Urinary bladder (tissue), 4 donors: ENCODE data around the gene APOC4. TPM values are rescaled to one million over a fixed set of nuclear protein-coding genes. Genes with fewer than 3 reads are reported as not detected.
"Not testable (repeated sequence)": the region's sequence is repeated elsewhere in the genome, so short reads cannot be mapped to it uniquely, and the experiment has no call there.

Experiments
- DNase-seq: peaks from one replicate; pipeline ENCODE4 v3.0.0-alpha.2; 2015; ENCODE audit errors: extremely low spot score
- H3K27ac ChIP-seq: one replicate; pipeline ENCODE4 v1.5.1; 2013; ENCODE audit warnings: low read depth, mild to moderate bottlenecking, moderate library complexity
- H3K36me3 ChIP-seq: one replicate; pipeline ENCODE4 v1.6.1; 2013; ENCODE audit warnings: mild to moderate bottlenecking, moderate library complexity; ENCODE audit not compliant: insufficient read depth
- H3K4me1 ChIP-seq: one replicate; pipeline ENCODE4 v1.6.1; 2013; ENCODE audit warnings: mild to moderate bottlenecking, moderate library complexity; ENCODE audit not compliant: insufficient read depth
- H3K4me3 ChIP-seq: one replicate; pipeline ENCODE4 v1.5.1; 2013; ENCODE audit warnings: low read depth, low read length
- WGBS: extraction: QIAGEN DNeasy Blood & Tissue Kit; methylation state at CpG from one replicate; pipeline ENCODE4 v1.1.7; 2013; 5-methylcytosine and 5-hydroxymethylcytosine counted together
- polyA plus RNA-seq: library from polyadenylated mRNA; stranded (reverse); fragments of 200-250 nt; gene quantifications from one replicate; pipeline ENCODE4 v1.2.3, GENCODE V29; 2013
- total RNA-seq: library from RNA; depleted of rRNA; stranded (reverse); fragments of >200 nt; gene quantifications from one replicate; pipeline ENCODE4 v1.2.3, GENCODE V29; 2014
- donor health status: healthy with polysubstance abuse.
- donor health status: healthy.

APOC4 gene
- total and polyA plus RNA-seq, 2 donors: not detected

- Histone ChIP-seq H3K36me3 (no peaks in the 10 kb centered on the region), H3K4me3 (no peak overlapping the region), H3K4me1 (no peaks in the 10 kb centered on the region), H3K27ac (no peak overlapping the region)
- WGBS: 95% methylated on average over 46 of the region's 46 CpGs
- DNase-seq: no peak
These were observed 33.8 kb upstream of the APOC4 start for GRCh38 chr19:44908074-44908835.

- Histone ChIP-seq H3K4me1 (no peaks in the 10 kb centered on the region), H3K4me3 (no peak overlapping the region), H3K36me3 (no peaks in the 10 kb centered on the region), H3K27ac (no peak overlapping the region)
- 96% methylated on average over 44 of the region's 44 CpGs for WGBS
- DNase-seq: no peak
These were observed 33.2 kb upstream of the APOC4 start for GRCh38 chr19:44908836-44909261.

GRCh38 chr19:44909775-44910174, 32.3 kb upstream of the APOC4 start:
- no peak overlapping the region for H3K4me3 ChIP-seq
- H3K4me1 ChIP-seq: no peaks in the 10 kb centered on the region
- WGBS: 89% methylated on average over 5 of the region's 5 CpGs
- no peaks in the 10 kb centered on the region for H3K36me3 ChIP-seq
- DNase-seq: no peak
- H3K27ac ChIP-seq: no peak overlapping the region

- not testable (repeated sequence) for H3K36me3 ChIP-seq, H3K4me1 ChIP-seq, DNase-seq, H3K4me3 ChIP-seq, H3K27ac ChIP-seq
- WGBS: 93% methylated on average over 6 of the region's 6 CpGs
These were observed 30.1 kb upstream of the APOC4 start for GRCh38 chr19:44911896-44912295.

GRCh38 chr19:44912854-44913253, 29.2 kb upstream of the APOC4 start:
- Histone ChIP-seq H3K4me3 (no peak overlapping the region), H3K36me3 (no peaks in the 10 kb centered on the region), H3K27ac (no peak overlapping the region), H3K4me1 (no peaks in the 10 kb centered on the region)
- WGBS: 49% methylated on average over 6 of the region's 6 CpGs
- DNase-seq: no peak

GRCh38 chr19:44913512-44914432, 28.3 kb upstream of the APOC4 start:
- 58% methylated on average over 23 of the region's 23 CpGs for WGBS
- not testable (repeated sequence) for H3K36me3 ChIP-seq, H3K4me3 ChIP-seq, H3K27ac ChIP-seq, H3K4me1 ChIP-seq, DNase-seq

- not testable (repeated sequence) for H3K4me1 ChIP-seq, H3K27ac ChIP-seq, H3K36me3 ChIP-seq
- peak within 1 kb of the TSS; percentile 28 for H3K4me3 ChIP-seq
- WGBS: 8% methylated on average over 27 of the region's 28 CpGs
- DNase-seq: peak; percentile 74
These were observed 27.4 kb upstream of the APOC4 start, which contains the start of gene APOC1 for GRCh38 chr19:44914433-44915206. Gene APOC1 (plus strand): TSS chr19:44914608. CDS start chr19:44914892, 284 bp downstream.

- 81% methylated on average over 8 of the region's 8 CpGs for WGBS
- no peak overlapping the region for H3K4me3 ChIP-seq
- no peak overlapping the region for H3K27ac ChIP-seq
- no peak for DNase-seq
- H3K4me1 ChIP-seq: no peaks in the 10 kb centered on the region
- H3K36me3 ChIP-seq: no peaks in the 10 kb centered on the region
These were observed 17.8 kb upstream of the APOC4 start for GRCh38 chr19:44924243-44924725.

GRCh38 chr19:44925114-44925891, 16.7 kb upstream of the APOC4 start:
- no peak for DNase-seq
- no peak overlapping the region for H3K27ac ChIP-seq
- no peaks in the 10 kb centered on the region for H3K4me1 ChIP-seq
- 36% methylated on average over 8 of the region's 8 CpGs for WGBS
- no peak overlapping the region for H3K4me3 ChIP-seq
- no peaks in the 10 kb centered on the region for H3K36me3 ChIP-seq

GRCh38 chr19:44926245-44927077, 15.6 kb upstream of the APOC4 start:
- not testable (repeated sequence) for H3K4me3 ChIP-seq, H3K36me3 ChIP-seq, H3K4me1 ChIP-seq, H3K27ac ChIP-seq, DNase-seq
- 48% methylated on average over 18 of the region's 19 CpGs for WGBS

GRCh38 chr19:44927746-44928145, 14.3 kb upstream of the APOC4 start:
- no peaks in the 10 kb centered on the region for H3K4me1 ChIP-seq
- no peak overlapping the region for H3K4me3 ChIP-seq
- no peak for DNase-seq
- H3K36me3 ChIP-seq: no peaks in the 10 kb centered on the region
- WGBS: 36% methylated on average over 5 of the region's 5 CpGs
- H3K27ac ChIP-seq: no peak overlapping the region

- Histone ChIP-seq H3K4me1 (no peaks in the 10 kb centered on the region), H3K4me3 (no peak overlapping the region), H3K27ac (no peak overlapping the region), H3K36me3 (no peaks in the 10 kb centered on the region)
- DNase-seq: no peak
- WGBS: 91% methylated on average over 7 of the region's 7 CpGs
These were observed 11.9 kb upstream of the APOC4 start for GRCh38 chr19:44930088-44930487.
